Left forelimb (tissue), 1 donor: Measurements from ENCODE around the gene RNF227.
"Not testable (repeated sequence)": the region's sequence is repeated elsewhere in the genome, so short reads cannot be mapped to it uniquely, and the experiment has no call there.

ENCODE experiments used
- DNase-seq: peaks from one replicate; pipeline ENCODE4 v3.0.0-alpha.2; 2018; ENCODE audit warnings: low spot score

Gene RNF227

GRCh38 chr17:7864384-7864783 lies 51.7 kb downstream of the RNF227 start:
- not testable (repeated sequence) for DNase-seq
